GM12892 (cell line): ENCODE measurements around the gene TTR.
A peak's percentile ranks its signal among the peaks of the same experiment; 100 is the strongest.

Source experiments
- DNase-seq: peaks from one replicate; pipeline ENCODE4 v3.0.0; 2011; ENCODE audit not compliant: insufficient read length
- FAIRE-seq: peaks from 2 replicates; lab custom pipeline; 2011; peaks lifted over from hg19 to GRCh38; lab: Jason Lieb, UNC
- POLR2A ChIP-seq: IDR thresholded peaks from 2 replicates; pipeline ENCODE4 v1.6.1; 2011; ENCODE audit warnings: low read depth, low read length, control low read depth
- POLR2AphosphoS5 ChIP-seq: IDR thresholded peaks from 2 replicates; pipeline ENCODE4 v1.6.1; 2011; ENCODE audit warnings: low read depth, low read length, control low read depth
- TAF1 ChIP-seq: IDR thresholded peaks from 2 replicates; pipeline ENCODE4 v1.6.1; 2011; ENCODE audit warnings: low read depth, mild to moderate bottlenecking, control low read depth, low read length, borderline replicate concordance

TTR gene

DNA sequence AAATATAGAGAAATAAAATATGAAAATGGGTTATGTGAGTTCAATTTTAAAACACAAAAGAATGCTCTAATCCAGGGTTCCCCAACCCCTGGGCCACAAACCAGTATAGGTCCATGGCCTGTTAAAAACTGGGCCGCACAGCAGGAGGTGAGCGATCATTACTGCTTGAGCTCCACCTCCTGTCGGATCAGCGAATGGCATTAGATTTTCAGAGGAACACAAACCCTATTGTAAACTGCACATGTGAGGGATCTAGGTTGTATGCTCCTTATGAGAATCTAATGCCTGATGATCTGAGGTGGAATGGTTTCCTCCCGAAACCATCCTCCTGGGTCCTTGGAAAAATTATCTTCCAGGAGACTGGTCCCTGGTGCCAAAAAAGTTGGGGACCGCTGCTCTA is 34.7 kb downstream of the TTR start:
- no peak for DNase-seq
- TF ChIP-seq TAF1 (no peak), POLR2A (no peak), POLR2AphosphoS5 (no peak)
- no peak for FAIRE-seq

GRCh38 chr18:31630549-31630948 is 38.9 kb downstream of the TTR start:
- FAIRE-seq: no peak
- no peak for DNase-seq
- TF ChIP-seq POLR2A (no peak), POLR2AphosphoS5 (no peak), TAF1 (no peak)

DNA sequence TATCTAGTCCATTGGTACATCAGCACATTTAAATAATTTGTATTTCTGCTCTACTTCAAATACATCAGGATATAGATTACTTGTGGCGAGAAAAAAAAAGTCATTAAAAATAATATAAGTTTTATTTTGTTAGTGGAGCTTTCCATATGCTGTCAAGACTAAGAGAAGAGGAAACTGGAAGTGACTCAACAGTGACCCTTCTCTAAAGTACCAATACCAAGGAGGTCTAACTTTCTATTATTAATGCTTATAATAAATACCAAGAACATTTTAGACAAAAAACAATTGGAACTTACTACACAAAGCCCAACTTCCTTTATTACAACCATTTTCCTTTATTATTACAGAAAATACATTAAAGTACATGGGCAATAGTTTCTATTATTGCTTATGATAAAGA is 39.8 kb downstream of the TTR start:
- DNase-seq: no peak
- no peak for FAIRE-seq
- TF ChIP-seq POLR2A (no peak), TAF1 (no peak), POLR2AphosphoS5 (no peak)

DNA sequence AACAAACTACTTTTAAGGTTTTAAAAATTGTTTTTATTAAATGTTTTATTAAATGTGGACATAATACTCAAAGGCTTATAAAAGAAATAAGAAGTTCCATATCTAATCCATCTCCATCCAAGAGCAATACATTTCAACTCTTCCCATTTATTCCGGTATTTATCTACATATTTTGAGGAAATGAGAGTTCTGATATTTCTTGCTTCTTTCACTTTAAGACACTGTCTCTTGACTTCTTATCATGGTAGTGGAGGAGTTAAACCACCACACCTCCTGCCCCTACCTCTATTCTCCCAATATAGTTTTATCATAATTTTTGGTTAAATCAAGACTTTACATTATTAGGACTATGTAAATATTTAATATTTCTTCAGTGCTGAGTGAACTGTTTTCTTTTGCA is 40.7 kb downstream of the TTR start:
- no peak for DNase-seq
- TF ChIP-seq POLR2AphosphoS5 (no peak), POLR2A (no peak)
- peak; percentile 50 for FAIRE-seq

DNA sequence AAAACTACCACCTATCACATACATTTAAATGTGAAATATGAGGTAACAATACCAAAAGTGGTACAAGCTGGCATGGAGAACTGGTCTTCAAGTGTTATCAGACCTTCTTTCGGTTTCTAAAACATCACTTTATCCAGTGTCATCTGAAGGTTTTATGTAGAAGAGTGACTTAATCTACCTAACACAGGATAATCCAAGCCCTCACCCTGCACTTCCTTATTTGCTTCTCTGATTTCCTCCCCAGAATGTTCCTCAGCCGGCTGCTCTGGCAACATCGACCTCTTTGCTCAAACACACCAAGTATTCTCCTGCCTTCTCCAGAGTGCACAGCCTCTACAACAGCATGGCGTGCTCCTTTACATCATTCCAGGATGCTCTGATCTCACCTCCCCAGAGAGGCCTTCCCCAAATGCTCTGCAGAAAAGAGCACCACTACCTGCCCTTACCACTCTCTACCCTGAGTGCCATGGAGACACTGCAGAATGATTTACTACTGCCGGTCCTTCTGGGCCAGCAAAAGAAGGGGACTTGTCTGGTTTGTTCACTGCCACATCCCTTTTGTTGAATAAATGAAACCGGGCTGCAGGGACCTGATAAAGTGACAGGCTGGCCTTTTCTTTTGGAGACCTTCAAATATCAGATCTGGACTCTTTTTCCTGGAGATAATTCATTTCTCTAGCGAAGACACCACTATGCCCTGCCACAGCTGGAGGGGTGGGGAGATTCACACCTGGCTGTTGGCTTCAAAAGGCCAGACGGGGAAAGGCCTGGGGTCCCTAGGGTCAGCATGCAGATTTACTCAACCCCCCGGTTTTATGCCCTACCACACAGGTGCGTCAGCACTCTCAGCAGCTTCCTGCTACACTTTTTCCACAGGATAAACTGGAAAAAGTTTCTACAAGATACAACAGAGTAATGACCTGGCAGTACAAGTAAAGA is 42.0 kb downstream of the TTR start:
- FAIRE-seq: peak; percentile 9
- no peak for DNase-seq
- TF ChIP-seq POLR2AphosphoS5 (no peak), POLR2A (no peak), TAF1 (no peak)

GRCh38 chr18:31634331-31634713 is 42.6 kb downstream of the TTR start:
- DNase-seq (no peak), FAIRE-seq (peak; percentile 99)
- no peak for TF ChIP-seq POLR2AphosphoS5
- TF ChIP-seq TAF1: no peak
- TF ChIP-seq POLR2A: no peak

DNA sequence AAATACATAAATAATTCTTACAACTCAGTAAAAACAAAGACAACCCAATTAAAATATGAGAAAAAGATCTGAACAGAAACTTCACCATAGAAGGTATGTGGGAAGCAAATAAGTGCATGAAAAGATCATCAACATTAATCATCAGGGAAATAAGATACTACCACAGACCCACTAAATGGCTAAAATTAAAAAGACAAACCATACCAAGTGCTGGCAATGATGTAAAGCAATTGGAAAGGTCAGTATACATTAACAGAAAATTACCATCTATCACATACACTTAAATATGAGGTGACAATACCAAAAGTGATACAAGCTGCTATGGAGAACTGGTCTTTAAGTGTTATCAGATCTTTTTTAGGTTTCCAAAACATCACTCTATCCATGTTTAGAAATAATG is 44.7 kb downstream of the TTR start:
- DNase-seq (no peak), FAIRE-seq (peak; percentile 21)
- no peak for TF ChIP-seq POLR2AphosphoS5
- TF ChIP-seq POLR2A: no peak
- no peak for TF ChIP-seq TAF1

GRCh38 chr18:31637445-31637844 is 45.8 kb downstream of the TTR start:
- FAIRE-seq (no peak), DNase-seq (no peak)
- TF ChIP-seq TAF1 (no peak), POLR2A (no peak), POLR2AphosphoS5 (no peak)

GRCh38 chr18:31643003-31643402 is 51.3 kb downstream of the TTR start:
- FAIRE-seq: no peak
- TF ChIP-seq TAF1 (no peak), POLR2AphosphoS5 (no peak), POLR2A (no peak)
- no peak for DNase-seq

- TF ChIP-seq POLR2A: no peak
- TF ChIP-seq TAF1: no peak
- TF ChIP-seq POLR2AphosphoS5: no peak
- FAIRE-seq (no peak), DNase-seq (no peak)
These were observed 53.7 kb downstream of the TTR start for GRCh38 chr18:31645411-31645810.

GRCh38 chr18:31646332-31647126 is 54.9 kb downstream of the TTR start:
- FAIRE-seq (peak; percentile 56), DNase-seq (no peak)
- TF ChIP-seq TAF1 (no peak), POLR2AphosphoS5 (no peak), POLR2A (no peak)

DNA sequence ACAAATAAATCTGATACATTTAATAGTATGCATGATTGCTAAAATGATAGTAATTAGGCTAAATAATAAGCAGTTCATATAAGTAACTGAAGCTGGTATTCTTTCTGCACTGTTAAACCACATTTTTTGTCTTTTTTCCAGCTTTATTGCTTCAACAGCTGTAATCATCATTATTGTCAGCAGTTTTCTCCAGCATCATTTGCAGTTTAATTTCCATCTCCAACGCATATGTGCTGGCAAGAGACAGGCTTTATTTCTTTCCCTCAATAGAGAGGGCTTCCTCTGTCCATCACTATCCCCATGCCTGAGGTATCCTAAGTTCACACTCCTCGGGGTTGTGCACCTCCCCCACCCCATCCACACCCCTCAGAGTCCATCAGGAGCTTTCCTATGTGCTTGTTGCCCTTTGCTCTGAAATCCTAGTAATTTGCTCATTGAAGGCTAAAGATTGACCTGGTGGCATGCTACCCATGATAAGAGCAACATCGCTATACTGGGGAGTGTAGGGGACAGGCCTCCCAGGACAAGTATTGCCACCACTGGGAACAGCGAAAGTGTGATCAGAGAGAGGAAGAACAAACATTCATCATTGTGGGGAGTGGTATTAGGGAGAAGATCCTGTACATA is 55.6 kb downstream of the TTR start:
- no peak for DNase-seq
- no peak for FAIRE-seq

More for the DNA sequence above, 55.6 kb downstream of the TTR start:
- TF ChIP-seq POLR2A: no peak
- no peak for TF ChIP-seq POLR2AphosphoS5
- no peak for TF ChIP-seq TAF1
